Measurements from ENCODE around the gene DPYSL4.
"Not testable (repeated sequence)": the region's sequence is repeated elsewhere in the genome, so short reads cannot be mapped to it uniquely, and the experiment has no call there.

The DPYSL4 gene

DNA sequence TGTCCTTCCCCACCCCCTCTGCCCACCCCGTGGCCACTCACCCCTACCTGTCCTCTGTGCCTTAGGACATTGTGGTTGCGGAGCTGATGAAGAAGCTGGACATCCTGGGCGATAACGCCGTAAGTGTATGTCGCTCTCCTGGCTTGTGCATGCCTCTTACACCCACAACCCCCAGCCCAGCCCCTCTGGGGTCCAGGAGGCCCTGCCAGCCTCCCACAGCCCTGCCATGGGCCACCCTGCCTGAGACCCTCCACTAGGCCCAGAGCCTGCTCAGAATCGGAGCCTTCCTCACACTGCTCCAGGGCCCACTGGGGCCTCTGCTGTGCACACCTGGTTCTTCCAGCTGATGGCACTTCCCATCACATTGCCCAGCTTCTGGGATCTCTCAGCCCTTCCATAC is 36.8 kb upstream of the DPYSL4 start:
- DNase-seq (ENCODE audit: low read depth), result no peak

DNA sequence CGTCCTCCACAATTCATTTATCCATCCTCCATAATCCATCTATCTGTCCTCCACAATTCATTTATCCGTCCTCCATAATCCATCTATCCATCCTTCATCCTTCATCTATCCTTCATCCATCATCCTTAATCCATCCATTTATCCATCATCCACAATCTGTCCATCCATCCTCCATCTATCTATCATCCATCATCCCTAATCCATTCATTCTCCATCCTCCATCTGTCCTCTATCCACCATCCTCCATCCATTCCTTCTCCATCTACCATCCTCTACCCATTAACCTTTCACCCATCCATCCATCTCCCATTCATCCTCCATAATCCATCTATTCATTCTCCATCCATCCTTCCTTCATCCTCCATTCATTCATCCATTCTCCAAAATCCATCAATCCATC is 36.0 kb upstream of the DPYSL4 start:
- DNase-seq (ENCODE audit: low read depth), result no peak

DNA sequence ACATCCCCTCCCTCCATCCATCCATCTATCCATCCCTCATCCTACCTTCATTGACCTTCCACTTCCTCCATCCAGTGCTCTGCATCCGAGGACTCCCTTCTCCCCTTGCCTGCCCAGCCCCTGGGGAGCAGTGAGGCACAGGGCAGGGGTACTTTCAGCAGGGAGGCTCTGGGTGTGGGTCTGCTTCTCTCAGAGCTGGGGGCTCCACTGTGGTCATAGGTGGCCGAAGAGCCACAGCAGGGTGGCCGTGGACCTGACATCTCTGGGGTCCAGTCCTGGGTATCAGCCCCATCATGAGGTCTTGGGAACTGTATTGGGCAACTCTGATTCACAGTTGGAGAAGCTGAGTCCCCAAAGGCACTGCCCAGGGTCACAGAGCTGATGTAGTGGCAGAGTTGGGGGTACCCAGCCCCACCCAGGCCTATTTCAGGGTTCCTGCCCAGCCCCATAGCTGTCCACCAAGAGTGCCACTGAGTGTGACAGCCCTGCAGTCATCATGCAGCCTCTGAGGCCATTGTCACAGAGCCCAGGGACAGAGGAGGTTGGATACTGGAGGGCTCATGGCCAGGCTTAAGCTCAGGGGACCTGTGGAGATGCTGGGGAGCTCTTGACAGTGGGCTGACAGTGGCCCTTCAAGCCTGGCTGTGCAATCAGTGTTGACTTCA is 35.3 kb upstream of the DPYSL4 start:
- DNase-seq (ENCODE audit: low read depth), result no peak

DNA sequence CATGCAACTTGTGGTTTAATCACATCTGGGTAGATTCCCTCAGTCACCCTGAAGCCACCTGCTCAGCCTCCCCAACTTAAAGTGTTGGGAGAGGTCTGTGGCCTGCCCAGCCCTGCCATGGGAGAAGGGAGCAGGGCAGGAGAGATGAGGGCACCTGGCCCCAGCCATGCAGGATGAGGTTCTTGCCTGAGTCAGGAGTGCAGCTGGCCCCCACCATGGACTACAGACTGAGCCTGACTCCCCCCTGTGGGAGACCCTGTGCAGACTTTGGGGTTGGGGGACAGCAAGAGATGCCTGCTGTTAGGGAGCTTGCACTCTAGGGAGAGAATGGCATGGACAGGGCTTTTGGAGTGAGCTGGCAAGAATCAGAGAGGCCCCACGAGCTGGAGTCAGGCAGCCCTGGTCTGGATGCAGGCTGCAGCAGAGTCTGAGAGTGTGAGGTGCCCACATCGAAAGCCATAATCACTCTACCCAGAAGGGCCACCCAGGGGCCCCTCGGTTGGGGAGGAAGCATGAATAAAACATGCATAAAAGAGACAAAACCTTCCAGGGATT is 34.7 kb upstream of the DPYSL4 start:
- no peak for DNase-seq (ENCODE audit: low read depth)

- DNase-seq (ENCODE audit: low read depth), result no peak
These were observed 33.7 kb upstream of the DPYSL4 start for GRCh38 chr10:132152896-132153580.

DNA sequence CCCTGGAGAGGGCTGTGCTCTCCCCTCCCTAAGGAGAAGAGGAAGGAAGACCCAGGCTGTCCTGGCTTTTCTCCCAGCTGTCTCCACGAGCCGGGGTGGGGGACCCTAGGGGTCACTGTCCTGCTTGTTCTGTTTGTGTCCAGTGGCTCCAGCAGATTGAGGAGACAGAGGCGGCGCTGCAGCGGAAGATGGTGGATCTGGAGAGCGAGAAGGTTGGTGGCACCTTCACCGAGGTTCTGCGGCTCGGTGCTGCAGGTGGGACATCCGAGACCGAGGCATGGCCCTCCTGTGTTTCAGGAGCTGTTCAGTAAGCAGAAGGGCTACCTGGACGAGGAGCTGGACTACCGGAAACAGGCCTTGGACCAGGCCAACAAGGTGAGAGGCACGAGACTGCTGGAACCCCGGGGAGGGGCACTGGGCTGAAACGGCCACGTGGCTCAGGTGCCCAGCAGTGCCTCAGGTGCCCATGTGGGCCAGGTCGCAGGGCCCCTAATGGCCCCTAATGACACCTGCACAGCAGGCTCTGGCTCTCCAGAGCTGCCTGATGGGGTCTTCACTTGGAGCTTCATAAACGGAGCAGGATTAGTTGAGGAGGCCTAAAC is 33.0 kb upstream of the DPYSL4 start:
- no peak for DNase-seq (ENCODE audit: low read depth)

DNA sequence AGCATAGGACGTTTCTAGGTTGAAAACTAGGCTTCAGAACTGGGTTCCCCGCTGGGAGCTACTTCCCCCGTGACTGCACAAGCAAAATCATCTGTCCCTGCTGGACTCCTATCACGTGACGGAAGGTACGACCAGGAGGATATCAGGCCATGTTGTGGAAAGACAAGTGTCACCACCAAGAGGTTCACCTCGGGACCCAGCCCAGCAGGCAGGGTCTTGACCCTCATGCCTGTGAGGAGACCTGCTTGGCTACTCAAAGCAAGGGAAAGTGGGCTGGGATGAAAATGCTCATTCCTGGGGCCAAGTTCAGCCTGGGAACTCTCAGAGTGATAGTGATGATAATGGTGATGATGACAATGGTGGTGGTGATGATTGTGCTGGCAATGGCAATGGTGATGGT is 32.3 kb upstream of the DPYSL4 start:
- no peak for DNase-seq (ENCODE audit: low read depth)

GRCh38 chr10:132154931-132155330 is 31.8 kb upstream of the DPYSL4 start:
- DNase-seq (ENCODE audit: low read depth), result no peak

- DNase-seq (ENCODE audit: low read depth), result no peak
These were observed 30.9 kb upstream of the DPYSL4 start for GRCh38 chr10:132155723-132156381.

- no peak for DNase-seq (ENCODE audit: low read depth)
These were observed 30.4 kb upstream of the DPYSL4 start for GRCh38 chr10:132156382-132156781.

- no peak for DNase-seq (ENCODE audit: low read depth)
These were observed 29.6 kb upstream of the DPYSL4 start for GRCh38 chr10:132157101-132157500.

GRCh38 chr10:132158122-132158741 is 28.5 kb upstream of the DPYSL4 start:
- no peak for DNase-seq (ENCODE audit: low read depth)

DNA sequence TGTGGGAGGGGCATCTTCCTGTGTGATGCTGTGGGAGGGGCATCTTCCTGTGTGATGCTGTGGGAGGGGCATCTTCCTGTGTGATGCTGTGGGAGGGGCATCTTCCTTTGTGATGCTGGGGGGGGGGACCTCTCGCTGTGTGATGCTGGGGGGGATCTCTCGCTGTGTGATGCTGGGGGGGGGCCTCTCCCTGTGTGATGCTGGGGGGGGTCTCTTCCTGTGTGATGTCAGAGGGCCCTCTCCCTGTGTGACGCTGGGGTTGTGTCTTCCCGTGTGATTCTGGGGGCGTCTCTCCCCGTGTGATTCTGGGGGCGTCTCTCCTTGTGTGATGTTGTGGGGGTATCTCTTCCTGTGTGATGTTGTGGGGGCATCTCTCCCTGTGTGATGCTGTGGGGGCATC is 27.9 kb upstream of the DPYSL4 start:
- no peak for DNase-seq (ENCODE audit: low read depth)

DNA sequence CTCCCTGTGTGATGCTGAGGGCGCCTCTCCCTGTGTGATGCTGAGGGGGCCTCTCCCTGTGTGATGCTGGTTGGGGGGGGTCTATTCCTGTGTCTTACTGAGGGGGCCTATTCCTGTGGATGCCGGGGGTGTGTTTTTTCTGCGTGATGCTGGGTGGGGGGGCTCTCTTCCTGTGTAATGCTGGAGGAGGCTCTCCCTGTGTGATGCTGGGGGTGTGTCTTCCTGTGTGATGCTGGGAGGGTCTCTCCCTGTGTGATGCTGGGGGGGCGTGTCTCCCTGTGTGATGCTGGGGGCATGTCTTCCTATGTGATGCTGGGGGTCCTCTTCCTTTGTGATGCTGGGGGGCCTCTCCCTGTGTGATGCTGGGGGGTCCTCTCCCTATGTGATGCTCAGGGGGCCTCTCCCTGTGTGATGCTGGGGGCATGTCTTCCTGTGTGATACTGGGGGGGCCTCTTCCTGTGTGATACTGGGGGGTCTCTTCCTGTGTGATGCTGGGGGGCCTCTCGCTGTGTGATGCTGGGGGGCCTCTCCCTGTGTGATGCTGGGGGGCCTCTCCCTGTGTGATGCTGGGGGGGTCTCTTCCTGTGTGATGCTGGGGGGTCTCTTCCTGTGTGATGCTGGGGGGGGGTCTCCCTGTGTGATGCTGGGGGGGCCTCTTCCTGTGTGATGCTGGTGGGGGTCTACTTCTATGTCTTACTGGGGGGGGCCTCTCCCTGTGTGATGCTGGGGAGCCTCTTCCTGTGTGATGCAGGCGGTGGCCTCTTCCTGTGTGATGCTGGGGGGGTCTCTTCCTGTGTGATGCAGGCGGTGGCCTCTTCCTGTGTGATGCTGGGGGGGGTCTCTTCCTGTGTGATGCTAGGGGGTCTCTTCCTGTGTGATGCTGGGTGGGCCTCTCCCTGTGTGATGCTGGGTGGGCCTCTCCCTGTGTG is 27.2 kb upstream of the DPYSL4 start:
- DNase-seq (ENCODE audit: low read depth), result not testable (repeated sequence)

DNA sequence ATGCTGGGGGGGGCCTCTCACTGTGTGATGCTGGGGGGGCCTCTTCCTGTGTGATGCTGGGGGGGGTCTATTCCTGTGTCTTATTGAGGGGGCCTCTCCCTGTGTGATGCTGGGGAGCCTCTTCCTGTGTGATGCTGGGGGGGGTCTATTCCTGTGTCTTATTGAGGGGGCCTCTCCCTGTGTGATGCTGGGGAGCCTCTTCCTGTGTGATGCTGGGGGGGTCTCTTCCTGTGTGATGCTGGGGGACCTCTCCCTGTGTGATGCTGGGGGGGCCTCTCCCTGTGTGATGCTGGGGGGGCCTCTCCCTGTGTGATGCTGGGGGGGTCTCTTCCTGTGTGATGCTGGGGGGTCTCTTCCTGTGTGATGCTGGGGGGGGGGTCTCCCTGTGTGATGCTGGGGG is 26.5 kb upstream of the DPYSL4 start:
- DNase-seq (ENCODE audit: low read depth), result not testable (repeated sequence)

DNA sequence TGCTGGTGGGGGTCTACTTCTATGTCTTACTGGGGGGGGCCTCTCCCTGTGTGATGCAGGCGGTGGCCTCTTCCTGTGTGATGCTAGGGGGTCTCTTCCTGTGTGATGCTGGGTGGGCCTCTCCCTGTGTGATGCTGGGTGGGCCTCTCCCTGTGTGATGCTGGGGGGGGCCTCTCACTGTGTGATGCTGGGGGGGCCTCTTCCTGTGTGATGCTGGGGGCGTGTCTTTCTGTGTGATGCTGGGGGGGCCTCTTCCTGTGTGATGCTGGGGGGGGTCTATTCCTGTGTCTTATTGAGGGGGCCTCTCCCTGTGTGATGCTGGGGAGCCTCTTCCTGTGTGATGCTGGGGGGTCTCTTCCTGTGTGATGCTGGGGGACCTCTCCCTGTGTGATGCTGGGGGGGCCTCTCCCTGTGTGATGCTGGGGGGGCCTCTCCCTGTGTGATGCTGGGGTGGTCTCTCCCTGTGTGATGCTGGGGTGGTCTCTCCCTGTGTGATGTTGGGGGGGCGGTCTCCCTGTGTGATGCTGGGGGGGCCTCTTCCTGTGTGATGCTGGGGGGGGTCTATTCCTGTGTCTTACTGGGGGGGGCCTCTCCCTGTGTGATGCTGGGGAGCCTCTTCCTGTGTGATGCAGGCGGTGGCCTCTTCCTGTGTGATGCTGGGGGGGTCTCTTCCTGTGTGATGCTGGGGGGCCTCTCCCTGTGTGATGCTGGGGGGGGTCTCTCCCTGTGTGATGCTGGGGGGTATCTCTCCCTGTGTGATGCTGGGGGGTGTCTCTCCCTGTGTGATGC is 25.7 kb upstream of the DPYSL4 start:
- not testable (repeated sequence) for DNase-seq (ENCODE audit: low read depth)

GRCh38 chr10:132162021-132162531 is 24.7 kb upstream of the DPYSL4 start:
- no peak for DNase-seq (ENCODE audit: low read depth)

DNA sequence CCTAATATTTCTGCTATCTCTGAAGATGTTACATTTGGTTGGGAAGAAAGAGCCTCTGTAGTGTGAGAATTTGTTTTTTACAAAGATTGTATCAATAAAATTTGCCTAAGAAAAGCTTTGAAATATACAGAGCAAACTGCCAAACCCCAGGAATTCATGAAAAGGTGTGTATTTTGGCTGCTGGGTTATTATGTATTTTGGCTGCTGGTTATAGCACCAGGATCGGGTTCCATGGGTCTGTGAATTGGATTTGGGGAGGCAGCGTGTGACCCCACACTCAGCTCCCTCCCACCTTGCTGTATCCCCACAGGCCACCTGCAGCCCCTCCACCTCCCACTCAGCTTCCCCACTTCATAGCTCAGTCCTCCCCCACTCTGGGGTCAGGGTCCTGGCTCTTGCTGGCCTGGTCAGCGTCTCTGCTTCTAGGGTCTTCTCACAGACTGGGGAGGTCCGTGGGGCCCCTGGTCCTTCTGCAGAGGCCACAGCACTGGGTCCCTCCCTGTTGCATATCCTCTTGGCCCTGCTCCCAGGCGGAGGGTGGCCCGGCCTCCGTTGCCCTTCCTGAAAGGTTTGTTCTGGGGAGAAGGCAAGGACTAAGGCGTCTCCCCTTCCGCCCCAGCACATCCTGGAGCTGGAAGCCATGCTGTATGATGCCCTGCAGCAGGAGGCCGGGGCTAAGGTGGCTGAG is 24.0 kb upstream of the DPYSL4 start:
- no peak for DNase-seq (ENCODE audit: low read depth)

DNA sequence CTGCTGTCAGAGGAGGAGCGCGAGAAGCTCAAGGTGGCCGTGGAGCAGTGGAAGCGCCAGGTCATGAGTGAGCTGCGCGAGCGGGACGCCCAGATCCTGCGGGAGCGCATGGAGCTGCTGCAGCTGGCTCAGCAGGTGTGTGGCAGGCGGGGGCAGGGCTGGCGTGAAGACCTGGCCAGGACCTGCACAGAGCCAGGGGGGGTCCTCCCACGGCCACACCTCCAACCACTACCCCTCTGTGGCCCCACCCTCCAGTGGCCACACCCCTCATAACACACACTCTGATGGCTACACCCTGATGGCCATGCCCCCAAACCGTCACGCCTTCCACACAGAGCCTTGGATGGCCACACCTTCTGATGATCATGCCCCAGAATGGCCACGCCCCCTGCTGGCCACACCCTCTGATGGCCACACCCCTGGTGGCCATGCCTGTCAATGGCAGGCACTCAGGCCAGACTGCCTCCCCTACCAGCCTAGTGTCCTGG is 23.4 kb upstream of the DPYSL4 start:
- DNase-seq (ENCODE audit: low read depth), result no peak

Measured in non-pigmented ciliary epithelial cell (primary cell).